KOPT-K1 (cell line): ENCODE results near the gene CASP10.
"Not testable (repeated sequence)": the region's sequence is repeated elsewhere in the genome, so short reads cannot be mapped to it uniquely, and the experiment has no call there.

Experiments used
- H3K27ac ChIP-seq: fragments of 200-600 bp; sonication (generic); 2 replicates; pipeline ENCODE4 v1.5.1; 2016; ENCODE audit warnings: antibody characterized with exemption, mild to moderate bottlenecking, low read depth, low read length; ENCODE audit not compliant: poor library complexity, severe bottlenecking
- H3K36me3 ChIP-seq: fragments of 200-600 bp; sonication (generic); 2 replicates; pipeline ENCODE4 v1.5.1; 2017; ENCODE audit warnings: antibody characterized with exemption, mild to moderate bottlenecking, low read length, moderate library complexity; ENCODE audit not compliant: insufficient read depth
- H3K9me3 ChIP-seq: fragments of 200-600 bp; sonication (generic); 2 replicates; pipeline ENCODE4 v1.5.1; 2017; ENCODE audit warnings: antibody characterized with exemption, low read length, mild to moderate bottlenecking; ENCODE audit not compliant: insufficient read depth, poor library complexity, severe bottlenecking

The CASP10 gene, protein sequence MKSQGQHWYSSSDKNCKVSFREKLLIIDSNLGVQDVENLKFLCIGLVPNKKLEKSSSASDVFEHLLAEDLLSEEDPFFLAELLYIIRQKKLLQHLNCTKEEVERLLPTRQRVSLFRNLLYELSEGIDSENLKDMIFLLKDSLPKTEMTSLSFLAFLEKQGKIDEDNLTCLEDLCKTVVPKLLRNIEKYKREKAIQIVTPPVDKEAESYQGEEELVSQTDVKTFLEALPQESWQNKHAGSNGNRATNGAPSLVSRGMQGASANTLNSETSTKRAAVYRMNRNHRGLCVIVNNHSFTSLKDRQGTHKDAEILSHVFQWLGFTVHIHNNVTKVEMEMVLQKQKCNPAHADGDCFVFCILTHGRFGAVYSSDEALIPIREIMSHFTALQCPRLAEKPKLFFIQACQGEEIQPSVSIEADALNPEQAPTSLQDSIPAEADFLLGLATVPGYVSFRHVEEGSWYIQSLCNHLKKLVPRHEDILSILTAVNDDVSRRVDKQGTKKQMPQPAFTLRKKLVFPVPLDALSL

GRCh38 chr2:201182650-201183364, at the start of gene CASP10:
Gene CASP10, plus strand, starts transcription at chr2:201183141. Its CDS starts 2,637 bp downstream, at chr2:201185778.
- Histone ChIP-seq H3K9me3 (peaks cover 17% of the 10 kb centered on the region), H3K27ac (peak within 1 kb of the TSS; percentile 84), H3K36me3 (peaks cover 20% of the 10 kb centered on the region)

- no peak overlapping the region for H3K27ac ChIP-seq
- no peaks in the 10 kb centered on the region for H3K9me3 ChIP-seq
- peaks cover 49% of the 10 kb centered on the region for H3K36me3 ChIP-seq
Measured at GRCh38 chr2:201135386-201135785, 47.6 kb upstream of the CASP10 start.

DNA sequence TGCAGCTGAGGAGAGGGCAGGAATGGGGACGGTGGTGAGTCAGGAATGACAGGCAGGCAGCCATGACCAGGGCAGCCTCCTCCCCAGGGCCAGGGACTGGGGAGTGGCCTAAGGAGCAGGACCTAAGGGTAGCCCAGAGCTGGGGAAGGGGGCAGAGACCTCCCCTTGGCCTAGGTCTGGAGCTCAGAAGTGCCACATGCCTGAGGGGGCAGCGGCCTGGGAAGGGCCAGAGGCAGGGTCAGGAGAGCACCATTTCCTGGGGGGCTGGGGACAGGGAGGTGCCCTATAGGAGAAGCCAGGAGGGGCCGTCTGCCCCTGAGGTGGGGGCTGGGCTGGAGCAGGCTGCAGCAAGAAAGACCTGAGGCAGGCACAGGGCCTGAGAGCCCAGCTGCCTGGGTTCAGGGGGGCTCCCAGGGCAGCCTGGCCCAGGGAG, 46.0 kb upstream of the CASP10 start:
- Histone ChIP-seq H3K27ac (no peak overlapping the region), H3K9me3 (no peaks in the 10 kb centered on the region), H3K36me3 (peaks cover 49% of the 10 kb centered on the region)

DNA sequence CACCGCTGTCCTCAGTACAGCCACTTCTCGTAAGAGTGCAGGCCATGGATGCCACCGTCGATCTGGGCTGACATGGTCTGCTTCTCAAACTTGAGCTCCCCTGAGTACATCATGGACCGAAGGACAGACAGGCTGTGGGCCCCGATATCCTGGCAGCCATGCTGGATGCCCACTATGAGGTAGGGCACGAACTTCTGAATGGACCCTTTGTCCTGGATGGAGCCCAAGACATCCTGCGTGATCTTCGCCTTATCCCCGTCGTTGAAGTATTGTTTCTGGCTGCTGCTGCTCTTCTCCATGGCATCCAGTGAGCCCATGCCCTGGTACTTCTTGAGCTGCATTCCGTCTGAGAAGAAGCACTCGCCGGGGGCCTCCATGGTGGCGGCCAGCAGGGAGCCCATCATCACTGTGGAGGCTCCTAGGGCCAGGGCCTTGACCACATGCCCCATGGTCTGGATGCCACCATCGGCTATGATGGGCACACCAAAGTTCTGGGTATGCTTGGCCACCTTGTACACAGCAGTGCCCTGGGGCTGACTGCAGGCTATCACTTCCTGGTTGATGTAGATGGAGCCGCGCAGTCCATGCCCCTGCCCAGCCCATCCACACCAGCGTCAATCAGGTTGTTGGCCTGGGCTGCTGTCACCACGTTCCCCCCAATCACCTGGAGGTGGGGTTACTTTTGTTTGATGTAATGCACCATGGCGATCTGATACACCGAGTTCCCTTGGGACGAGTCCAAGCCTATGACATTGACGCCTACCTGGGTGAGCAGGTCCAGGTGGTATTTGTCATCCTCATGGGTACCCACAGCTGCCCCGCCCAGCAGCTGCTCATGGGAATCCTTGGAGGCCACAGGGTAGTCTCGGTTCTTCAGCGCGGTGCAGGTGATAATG, 45.2 kb upstream of the CASP10 start:
- Histone ChIP-seq H3K36me3 (peaks cover 53% of the 10 kb centered on the region), H3K9me3 (no peaks in the 10 kb centered on the region), H3K27ac (no peak overlapping the region)

- Histone ChIP-seq H3K36me3 (peaks cover 53% of the 10 kb centered on the region), H3K9me3 (no peaks in the 10 kb centered on the region), H3K27ac (no peak overlapping the region)
Measured at GRCh38 chr2:201138401-201138970, 44.5 kb upstream of the CASP10 start.

DNA sequence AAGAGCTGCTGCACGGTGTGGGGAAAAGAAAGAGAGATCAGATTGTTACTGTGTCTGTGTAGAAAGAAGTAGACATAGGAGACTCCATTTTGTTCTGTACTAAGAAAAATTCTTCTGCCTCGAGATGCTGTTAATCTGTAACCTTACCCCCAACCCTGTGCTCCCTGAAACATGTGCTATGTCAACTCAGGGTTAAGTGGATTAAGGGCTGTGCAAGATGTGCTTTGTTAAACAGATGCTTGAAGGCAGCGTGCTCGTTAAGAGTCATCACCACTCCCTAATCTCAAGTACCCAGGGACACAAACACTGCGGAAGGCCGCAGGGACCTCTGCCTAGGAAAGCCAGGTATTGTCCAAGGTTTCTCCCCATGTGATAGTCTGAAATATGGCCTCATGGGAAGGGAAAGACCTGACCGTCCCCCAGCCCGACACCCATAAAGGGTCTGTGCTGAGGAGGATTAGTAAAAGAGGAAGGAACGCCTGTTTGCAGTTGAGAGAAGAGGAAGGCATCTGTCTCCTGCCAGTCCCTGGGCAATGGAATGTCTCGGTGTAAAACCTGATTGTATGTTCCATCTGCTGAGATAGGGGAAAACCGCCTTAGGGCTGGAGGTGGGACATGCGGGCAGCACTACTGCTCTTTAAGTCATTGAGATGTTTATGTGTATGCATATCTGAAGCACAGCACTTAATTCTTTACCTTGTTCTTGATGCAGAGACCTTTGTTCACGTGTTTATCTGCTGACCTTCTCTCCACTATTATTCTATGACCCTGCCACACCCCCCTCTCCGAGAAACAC, 43.8 kb upstream of the CASP10 start:
- not testable (repeated sequence) for H3K9me3 ChIP-seq, H3K27ac ChIP-seq
- H3K36me3 ChIP-seq, result peaks cover 50% of the 10 kb centered on the region

DNA sequence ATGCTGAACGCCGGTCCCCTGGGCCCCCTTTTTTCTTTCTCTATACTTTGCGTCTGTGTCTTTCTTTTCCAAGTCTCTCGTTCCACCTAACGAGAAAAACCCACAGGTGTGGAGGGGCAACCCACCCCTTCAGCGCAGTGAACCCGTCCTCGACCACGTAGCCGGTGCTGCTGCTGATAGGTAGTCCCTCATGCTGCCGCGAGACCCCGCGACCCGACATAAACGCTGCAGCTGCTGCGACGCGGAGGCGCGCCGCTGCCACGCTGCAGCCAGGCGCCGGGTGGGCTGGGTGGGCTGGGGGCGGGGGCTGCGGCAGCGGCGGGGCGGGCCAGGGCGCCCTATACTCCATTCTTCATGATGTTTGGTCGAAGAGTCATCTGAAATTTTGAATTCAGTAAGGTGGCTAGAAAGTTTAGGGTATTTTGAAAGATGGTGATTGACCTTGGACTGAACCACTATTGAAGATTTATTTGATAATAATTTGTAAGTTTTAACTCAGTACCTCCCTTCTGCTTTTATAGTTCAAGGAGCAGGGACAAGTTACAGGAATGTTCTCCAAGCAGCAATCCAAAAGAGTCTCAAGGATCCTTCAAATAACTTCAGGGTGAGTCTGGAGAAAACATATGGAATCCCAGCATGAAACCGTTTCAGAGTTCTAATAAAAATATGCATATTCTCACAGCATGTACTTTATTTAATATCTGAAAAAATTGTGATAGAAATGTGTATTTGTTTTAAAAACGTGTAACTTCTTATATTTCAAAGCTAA, 42.9 kb upstream of the CASP10 start:
- Histone ChIP-seq H3K27ac (no peak overlapping the region), H3K9me3 (no peaks in the 10 kb centered on the region), H3K36me3 (peaks cover 50% of the 10 kb centered on the region)

- no peak overlapping the region for H3K27ac ChIP-seq
- peaks cover 12% of the 10 kb centered on the region for H3K36me3 ChIP-seq
- no peaks in the 10 kb centered on the region for H3K9me3 ChIP-seq
Measured at GRCh38 chr2:201144101-201145051, 38.6 kb upstream of the CASP10 start.

DNA sequence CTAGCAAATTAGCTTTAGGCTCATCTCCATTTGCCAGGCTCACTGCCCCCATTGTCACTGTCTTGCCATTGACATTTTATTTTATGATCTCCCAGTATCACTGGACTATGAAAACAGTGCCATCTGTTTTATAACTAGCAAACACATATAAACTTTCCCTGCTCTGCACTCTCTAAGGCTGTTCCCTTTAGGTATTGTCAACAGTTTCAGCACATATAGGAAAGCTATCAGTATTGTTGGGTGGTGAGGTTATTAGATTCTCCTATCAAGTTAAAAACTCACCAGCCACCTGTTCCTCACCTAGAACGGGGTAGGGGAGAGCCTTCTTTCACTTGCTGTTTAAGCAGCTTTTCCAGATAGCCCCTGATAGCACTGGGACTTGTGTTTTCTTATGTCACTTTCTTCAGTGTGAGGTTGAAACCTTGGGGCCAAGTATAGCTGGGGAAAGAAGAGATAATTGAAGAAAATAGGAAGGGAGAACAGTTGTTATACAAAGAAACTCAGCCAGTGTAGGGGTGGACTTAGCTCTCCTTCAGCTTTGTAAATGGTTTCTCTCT, 34.4 kb upstream of the CASP10 start:
- H3K27ac ChIP-seq, result no peak overlapping the region
- no peaks in the 10 kb centered on the region for H3K9me3 ChIP-seq
- H3K36me3 ChIP-seq, result peaks cover 25% of the 10 kb centered on the region

DNA sequence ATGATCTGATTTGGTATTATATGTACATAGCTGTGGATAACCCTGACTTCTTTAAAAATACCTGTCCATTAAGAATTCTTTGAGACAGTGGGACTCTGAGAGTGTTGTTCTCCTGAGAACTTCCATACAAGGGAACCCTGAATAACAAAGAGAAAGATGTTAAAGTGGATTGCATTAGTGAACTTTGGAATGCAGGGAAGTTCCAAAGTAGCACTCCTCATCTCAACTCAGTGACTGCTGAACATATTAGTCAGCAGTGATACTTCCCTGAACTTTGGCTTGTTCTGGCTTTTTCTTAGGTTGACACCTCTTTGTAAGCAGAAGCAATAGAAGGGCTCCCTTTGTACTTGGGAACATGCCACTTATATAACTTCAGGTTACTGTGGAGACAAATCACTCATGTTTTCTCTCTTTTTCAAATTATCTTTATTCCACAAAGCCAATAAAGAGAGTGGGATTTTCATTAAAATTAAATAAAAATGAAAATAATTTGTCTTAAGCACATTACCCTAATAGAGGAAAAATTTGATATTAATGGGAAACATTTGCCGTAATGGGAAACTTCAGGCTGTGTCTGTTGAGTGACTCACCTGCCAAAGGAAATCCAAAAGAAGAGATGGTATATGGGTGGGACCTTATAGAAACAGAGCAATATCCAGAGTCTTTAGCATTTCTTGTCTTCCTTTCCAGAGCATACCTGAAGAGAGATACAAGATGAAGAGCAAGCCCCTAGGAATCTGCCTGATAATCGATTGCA, 33.7 kb upstream of the CASP10 start:
- Histone ChIP-seq H3K27ac (no peak overlapping the region), H3K9me3 (no peaks in the 10 kb centered on the region), H3K36me3 (peaks cover 27% of the 10 kb centered on the region)

DNA sequence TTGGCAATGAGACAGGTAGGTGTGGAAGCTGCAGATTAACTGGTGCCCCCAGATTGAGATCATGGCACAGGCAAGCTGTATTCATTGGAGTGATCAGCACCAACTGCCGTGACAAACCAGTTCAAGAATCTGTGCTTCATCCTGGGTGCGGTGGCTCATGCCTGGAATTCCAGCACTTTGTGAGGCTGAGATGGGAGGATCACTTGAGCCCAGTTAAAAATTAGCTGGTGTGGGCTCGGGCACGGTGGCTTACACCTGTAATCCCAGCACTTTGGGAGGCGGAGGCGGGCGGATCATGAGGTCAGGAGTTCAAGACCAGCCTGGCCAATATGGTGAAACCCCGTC, 33.1 kb upstream of the CASP10 start:
- peaks cover 32% of the 10 kb centered on the region for H3K36me3 ChIP-seq
- H3K27ac ChIP-seq, result not testable (repeated sequence)

More for the DNA sequence above, 33.1 kb upstream of the CASP10 start:
- H3K9me3 ChIP-seq, result not testable (repeated sequence)
